Measurements from ENCODE around the gene DDIAS.
"Not testable (repeated sequence)": the region's sequence is repeated elsewhere in the genome, so short reads cannot be mapped to it uniquely, and the experiment has no call there.

DDIAS gene

DNA sequence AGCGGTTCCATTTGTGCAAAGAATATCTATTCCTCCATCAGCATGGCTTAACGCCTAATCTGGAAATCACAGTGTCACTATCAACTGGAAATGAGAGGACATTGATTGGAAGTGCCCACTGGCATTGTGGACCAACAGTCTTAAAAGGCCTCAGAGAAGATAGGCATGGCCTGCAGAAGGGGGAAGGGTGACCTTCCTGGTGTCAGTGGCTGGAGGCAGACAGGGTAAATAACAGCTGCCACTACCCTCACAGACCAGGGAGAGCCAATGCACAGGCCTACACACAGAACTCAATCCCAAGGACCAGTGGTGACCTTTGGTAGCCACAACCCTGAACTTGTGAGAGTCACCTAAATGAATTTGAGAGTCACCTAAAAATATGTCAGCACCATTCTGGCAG is 36.0 kb downstream of the DDIAS start:
- no peak for TF ChIP-seq CTCF (IDR thresholded peaks at IDR 0.05; ENCODE audit: borderline replicate concordance, insufficient read depth, low read depth, low read length)
- no peak overlapping the region for H3K4me3 ChIP-seq (ENCODE audit: low read depth, low read length)

GRCh38 chr11:82939456-82939855 is 37.9 kb downstream of the DDIAS start:
- no peak for TF ChIP-seq CTCF (IDR thresholded peaks at IDR 0.05; ENCODE audit: borderline replicate concordance, insufficient read depth, low read depth, low read length)

DNA sequence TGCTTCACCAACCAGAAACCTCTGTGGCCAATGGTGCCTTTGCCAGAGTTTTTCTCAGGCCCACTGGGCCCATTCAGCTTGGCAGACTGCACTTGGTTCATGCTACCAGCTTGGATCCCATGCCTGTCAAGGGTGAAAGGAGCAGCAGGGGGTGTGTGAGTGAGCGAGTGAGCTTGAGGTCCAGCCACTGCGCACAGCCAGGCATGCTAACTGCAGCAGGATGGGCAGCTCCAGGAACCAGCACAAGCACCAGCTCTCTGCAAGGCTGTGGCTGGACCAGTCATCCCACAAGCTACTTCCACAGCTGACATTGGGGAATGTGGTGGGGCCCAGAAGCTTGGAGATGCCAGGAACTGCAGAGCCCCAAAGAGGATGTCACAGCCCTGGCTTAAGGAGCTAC is 40.8 kb downstream of the DDIAS start:
- no peak for TF ChIP-seq CTCF (IDR thresholded peaks at IDR 0.05; ENCODE audit: borderline replicate concordance, insufficient read depth, low read depth, low read length)
- H3K4me3 ChIP-seq (ENCODE audit: low read depth, low read length), result no peak overlapping the region

More at GRCh38 chr11:82939456-82939855, 37.9 kb downstream of the DDIAS start:
- no peak overlapping the region for H3K4me3 ChIP-seq (ENCODE audit: low read depth, low read length)

GRCh38 chr11:82943430-82943829 is 41.9 kb downstream of the DDIAS start:
- not testable (repeated sequence) for H3K4me3 ChIP-seq (ENCODE audit: low read depth, low read length)

DNA sequence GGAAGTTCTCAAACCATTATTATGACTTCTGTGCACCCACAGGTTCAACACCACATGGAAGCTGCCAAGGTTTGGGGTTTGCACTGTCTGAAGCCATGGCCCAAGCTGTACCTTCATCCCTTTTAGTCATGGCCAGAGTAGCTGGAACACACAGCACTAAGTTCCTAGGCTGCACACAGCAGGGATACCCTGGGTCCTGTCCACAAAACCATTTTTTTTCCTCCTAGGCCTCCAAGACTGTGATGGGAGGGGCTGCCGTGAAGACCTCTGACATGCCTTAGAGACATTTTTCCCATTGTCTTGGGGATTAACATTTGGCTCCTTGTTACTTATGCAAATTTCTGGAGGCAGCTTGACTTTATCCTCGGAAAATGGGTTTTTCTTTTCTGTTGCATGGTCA is 42.7 kb downstream of the DDIAS start:
- no peak for TF ChIP-seq CTCF (IDR thresholded peaks at IDR 0.05; ENCODE audit: borderline replicate concordance, insufficient read depth, low read depth, low read length)

GRCh38 chr11:82945041-82945440 is 43.5 kb downstream of the DDIAS start:
- not testable (repeated sequence) for H3K4me3 ChIP-seq (ENCODE audit: low read depth, low read length)

More for the DNA sequence above, 42.7 kb downstream of the DDIAS start:
- no peak overlapping the region for H3K4me3 ChIP-seq (ENCODE audit: low read depth, low read length)

GRCh38 chr11:82945682-82946081 is 44.1 kb downstream of the DDIAS start:
- no peak overlapping the region for H3K4me3 ChIP-seq (ENCODE audit: low read depth, low read length)

GRCh38 chr11:82949352-82949751 is 47.8 kb downstream of the DDIAS start:
- no peak for TF ChIP-seq CTCF (IDR thresholded peaks at IDR 0.05; ENCODE audit: borderline replicate concordance, insufficient read depth, low read depth, low read length)
- no peak overlapping the region for H3K4me3 ChIP-seq (ENCODE audit: low read depth, low read length)

More at GRCh38 chr11:82945682-82946081, 44.1 kb downstream of the DDIAS start:
- no peak for TF ChIP-seq CTCF (IDR thresholded peaks at IDR 0.05; ENCODE audit: borderline replicate concordance, insufficient read depth, low read depth, low read length)

- H3K4me3 ChIP-seq (ENCODE audit: low read depth, low read length), result not testable (repeated sequence)
Measured at GRCh38 chr11:82950502-82950901, 49.0 kb downstream of the DDIAS start.

DNA sequence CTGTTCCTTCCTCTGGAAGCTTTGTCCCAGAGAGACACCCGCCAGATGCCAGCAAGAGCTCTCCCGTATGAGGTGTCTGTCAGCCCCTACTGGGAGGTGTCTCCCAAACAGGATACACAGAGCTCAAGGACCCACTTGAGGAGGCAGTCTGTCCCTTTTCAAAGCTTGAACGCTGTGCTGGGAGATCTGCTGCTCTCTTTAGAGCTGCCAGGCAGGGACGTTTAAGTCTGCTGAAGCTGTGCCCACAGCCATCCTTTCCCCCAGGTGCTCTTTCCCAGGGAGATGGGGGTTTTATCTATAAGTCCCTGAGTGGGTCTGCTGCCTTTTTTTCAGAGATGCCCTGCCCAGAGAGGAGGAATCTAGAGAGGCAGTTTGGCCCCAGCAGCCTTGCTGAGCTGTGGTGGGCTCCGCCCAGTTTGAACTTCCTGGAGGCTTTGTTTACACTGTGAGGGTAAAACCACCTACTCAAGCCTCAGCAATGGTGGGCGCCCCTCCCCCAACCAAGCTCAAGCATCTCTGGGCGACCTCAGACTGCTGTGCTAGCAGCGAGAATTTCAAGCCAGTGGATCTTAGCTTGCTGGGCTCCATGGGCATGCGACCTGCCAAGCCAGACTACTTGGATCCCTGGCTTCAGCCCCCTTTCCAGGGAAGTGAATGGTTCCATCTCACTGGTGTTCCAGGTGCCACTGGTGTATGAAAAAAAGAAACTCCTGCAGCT is 54.4 kb downstream of the DDIAS start:
- H3K4me3 ChIP-seq (ENCODE audit: low read depth, low read length), result not testable (repeated sequence)
